ENCODE measurements around the gene ARL4D.

The ARL4D gene

GRCh38 chr17:43398724-43399595 is at the start of gene ARL4D:
ARL4D (plus strand) TSS chr17:43398993; CDS start chr17:43399733, 740 bp downstream.
- POLR2A ChIA-PET (ENCODE audit: low non-redundant PET) = interaction anchor here (0.6 to 2.4 kb wide), 11 partner anchors 11 to 200 kb away, joined by 3 to 8 read pairs (median 5); partner anchors contain the start of gene DHX8
- H3K27ac ChIP-seq = peak within 1 kb of the TSS; percentile 88
- TF ChIP-seq, protein P1, sequence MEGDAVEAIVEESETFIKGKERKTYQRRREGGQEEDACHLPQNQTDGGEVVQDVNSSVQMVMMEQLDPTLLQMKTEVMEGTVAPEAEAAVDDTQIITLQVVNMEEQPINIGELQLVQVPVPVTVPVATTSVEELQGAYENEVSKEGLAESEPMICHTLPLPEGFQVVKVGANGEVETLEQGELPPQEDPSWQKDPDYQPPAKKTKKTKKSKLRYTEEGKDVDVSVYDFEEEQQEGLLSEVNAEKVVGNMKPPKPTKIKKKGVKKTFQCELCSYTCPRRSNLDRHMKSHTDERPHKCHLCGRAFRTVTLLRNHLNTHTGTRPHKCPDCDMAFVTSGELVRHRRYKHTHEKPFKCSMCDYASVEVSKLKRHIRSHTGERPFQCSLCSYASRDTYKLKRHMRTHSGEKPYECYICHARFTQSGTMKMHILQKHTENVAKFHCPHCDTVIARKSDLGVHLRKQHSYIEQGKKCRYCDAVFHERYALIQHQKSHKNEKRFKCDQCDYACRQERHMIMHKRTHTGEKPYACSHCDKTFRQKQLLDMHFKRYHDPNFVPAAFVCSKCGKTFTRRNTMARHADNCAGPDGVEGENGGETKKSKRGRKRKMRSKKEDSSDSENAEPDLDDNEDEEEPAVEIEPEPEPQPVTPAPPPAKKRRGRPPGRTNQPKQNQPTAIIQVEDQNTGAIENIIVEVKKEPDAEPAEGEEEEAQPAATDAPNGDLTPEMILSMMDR (conservative IDR thresholded peaks at IDR 0.05; ENCODE audit: low read depth) = no peak

DNA sequence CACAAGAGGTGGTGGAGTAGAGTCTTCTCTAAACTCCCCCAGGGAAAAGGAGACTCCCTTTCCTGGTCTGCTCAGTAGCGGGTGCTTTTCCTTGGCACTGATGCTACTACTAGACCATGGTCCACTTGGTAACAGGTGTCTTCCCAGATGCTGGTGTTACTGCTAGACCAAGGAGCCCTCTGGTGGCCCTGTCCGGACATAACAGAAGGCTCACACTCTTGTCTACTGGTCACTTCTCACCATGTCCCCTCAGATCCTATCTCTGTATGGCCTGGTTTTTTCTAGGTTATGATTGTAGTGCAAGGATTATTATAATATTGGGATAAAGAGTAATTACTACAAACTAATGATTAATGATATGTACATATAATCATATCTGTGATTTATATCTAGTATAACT is 49.7 kb upstream of the ARL4D start:
- ChIA-PET POLR2A (ENCODE audit: low non-redundant PET) (no interaction called here), CTCF (no interaction called here)
- TF ChIP-seq, protein P1 (conservative IDR thresholded peaks at IDR 0.05; ENCODE audit: low read depth) = no peak
- no peak for DNase-seq (ENCODE audit: low spot score)
- H3K27ac ChIP-seq = no peak overlapping the region

More at GRCh38 chr17:43398724-43399595, at the start of gene ARL4D:
- CTCF ChIA-PET = interaction anchor here (0.6 to 7.7 kb wide), 3 partner anchors 20 to 84 kb away, joined by 3 to 81 read pairs (median 3); partner anchors contain the start of gene DHX8
- DNase-seq (ENCODE audit: low spot score) = peak; percentile 75

- H3K27ac ChIP-seq = no peak overlapping the region
- DNase-seq (ENCODE audit: low spot score) = no peak
- TF ChIP-seq, protein P1 (conservative IDR thresholded peaks at IDR 0.05; ENCODE audit: low read depth) = no peak
- ChIA-PET POLR2A (ENCODE audit: low non-redundant PET) (no interaction called here), CTCF (no interaction called here)
These were observed 47.9 kb upstream of the ARL4D start for GRCh38 chr17:43350888-43351361.

- POLR2A ChIA-PET (ENCODE audit: low non-redundant PET) = no interaction called here
- CTCF ChIA-PET = no interaction called here
These were observed 47.1 kb upstream of the ARL4D start for GRCh38 chr17:43351691-43352090.

GRCh38 chr17:43352579-43353331 is 46.0 kb upstream of the ARL4D start:
- ChIA-PET POLR2A (ENCODE audit: low non-redundant PET) (no interaction called here), CTCF (no interaction called here)
- no peak overlapping the region for H3K27ac ChIP-seq
- no peak for DNase-seq (ENCODE audit: low spot score)
- TF ChIP-seq, protein P1 (conservative IDR thresholded peaks at IDR 0.05; ENCODE audit: low read depth) = no peak

More at GRCh38 chr17:43351691-43352090, 47.1 kb upstream of the ARL4D start:
- DNase-seq (ENCODE audit: low spot score) = peak; percentile 74
- no peak overlapping the region for H3K27ac ChIP-seq
- TF ChIP-seq, protein P1 (conservative IDR thresholded peaks at IDR 0.05; ENCODE audit: low read depth) = no peak

DNA sequence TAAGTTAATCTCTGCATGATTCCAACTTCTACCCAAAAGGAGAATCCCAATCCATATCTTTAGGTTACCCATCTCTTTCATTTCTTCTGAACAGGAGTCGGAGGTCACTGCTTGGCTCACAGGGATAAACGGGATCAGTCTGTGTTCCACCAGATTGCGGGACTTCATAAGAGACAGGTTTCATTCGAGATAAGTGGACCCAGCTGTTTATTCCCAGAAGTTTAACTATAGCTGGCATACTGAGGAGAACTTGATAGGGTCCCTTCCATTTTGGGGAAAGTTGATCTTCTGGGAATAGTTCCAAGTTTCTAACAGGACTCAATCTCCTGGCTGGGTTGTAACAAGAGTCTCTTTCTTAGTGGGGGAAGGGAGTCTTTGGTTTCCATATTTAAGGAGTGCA is 45.4 kb upstream of the ARL4D start:
- ChIA-PET POLR2A (ENCODE audit: low non-redundant PET) (no interaction called here), CTCF (interaction anchor here (1.7 kb wide), 1 partner anchor 19 kb away, joined by 4 read pairs; no protein-coding TSS in a partner anchor)
- DNase-seq (ENCODE audit: low spot score) = no peak
- TF ChIP-seq, protein P1 (conservative IDR thresholded peaks at IDR 0.05; ENCODE audit: low read depth) = no peak
- H3K27ac ChIP-seq = no peak overlapping the region

All from RWPE1 (cell line).